Measurements from ENCODE around the gene PRIM1.

The PRIM1 gene

GRCh38 chr12:56719056-56719455 is 33.1 kb downstream of the PRIM1 start:
- CTCF ChIA-PET, result interaction anchor here (1.0 kb wide), 1 partner anchor 286 kb away, joined by 4 read pairs; no protein-coding TSS in a partner anchor
- H3K36me3 ChIP-seq (ENCODE audit: control insufficient read depth in 2 of 2, insufficient read depth in 1 of 2, low read length in 2 of 2), result peaks cover 28 to 86% of the 10 kb centered on the region in 2 experiments
- POLR2A ChIA-PET, result interaction anchor here (0.6 to 7.1 kb wide), 5 partner anchors 9 to 34 kb away, joined by 3 to 53 read pairs (median 4); partner anchors contain the start of gene PTGES3

GRCh38 chr12:56718636-56719035 is 33.5 kb downstream of the PRIM1 start:
- H3K4me1 ChIP-seq (ENCODE audit: control insufficient read depth, insufficient read depth, low read length), result peaks cover 10% of the 10 kb centered on the region; the same call in 1 of the 2 replicates
- CTCF ChIA-PET, result interaction anchor here (0.6 kb wide), 1 partner anchor 494 kb away, joined by 3 read pairs; no protein-coding TSS in a partner anchor
- TF ChIP-seq ZFP41 (tag by site-specific recombination; IDR thresholded peaks at IDR 0.05; ENCODE audit: borderline replicate concordance) (no peak), ZNF768 (tag by site-specific recombination; IDR thresholded peaks at IDR 0.05) (no peak), ZNF521 (tag by site-specific recombination; IDR thresholded peaks at IDR 0.05) (no peak), PATZ1 (tag by site-specific recombination; IDR thresholded peaks at IDR 0.05) (0 out of 2 replicates have a peak, but pooled peaks have one; percentile 16), OVOL3 (tag by site-specific recombination; IDR thresholded peaks at IDR 0.05) (no peak), ZNF394 (tag by site-specific recombination; IDR thresholded peaks at IDR 0.05; ENCODE audit: borderline replicate concordance) (peak; percentile 74), GLIS2 (tag by site-specific recombination; IDR thresholded peaks at IDR 0.05) (peak; percentile 38; the same call in 1 of the 2 replicates)
- H3K36me3 ChIP-seq (ENCODE audit: control insufficient read depth in 2 of 2, insufficient read depth in 1 of 2, low read length in 2 of 2), result peaks cover 32 to 86% of the 10 kb centered on the region in 2 experiments
- H3K4me3 ChIP-seq (ENCODE audit: low read depth, low read length), result no peak overlapping the region
- peak overlapping the region; percentile 44; the same call in 1 of the 2 replicates for H3K27ac ChIP-seq (ENCODE audit: extremely low read depth, low read depth, low read length)
- no peaks in the 10 kb centered on the region for H3K9me3 ChIP-seq (ENCODE audit: control insufficient read depth, insufficient read depth, low read depth, low read length)
- POLR2A ChIA-PET, result interaction anchor here (0.6 to 7.1 kb wide), 5 partner anchors 9 to 102 kb away, joined by 3 to 53 read pairs (median 4); partner anchors contain the start of gene PTGES3

More at GRCh38 chr12:56719056-56719455, 33.1 kb downstream of the PRIM1 start:
- Histone ChIP-seq H3K4me1 (ENCODE audit: control insufficient read depth, insufficient read depth, low read length) (peaks cover 10% of the 10 kb centered on the region; the same call in 1 of the 2 replicates), H3K4me3 (ENCODE audit: low read depth, low read length) (no peak overlapping the region), H3K27ac (ENCODE audit: extremely low read depth, low read depth, low read length) (peak overlapping the region; percentile 44; the same call in 1 of the 2 replicates), H3K9me3 (ENCODE audit: control insufficient read depth, insufficient read depth, low read depth, low read length) (no peaks in the 10 kb centered on the region)
- TF ChIP-seq SCRT1 (tag by site-specific recombination; IDR thresholded peaks at IDR 0.05; ENCODE audit: borderline replicate concordance), result peak; percentile 89
- TF ChIP-seq AEBP2 (tag by site-specific recombination; IDR thresholded peaks at IDR 0.05; ENCODE audit: borderline replicate concordance), result no peak
- no peak for TF ChIP-seq ZNF433 (tag by site-specific recombination; IDR thresholded peaks at IDR 0.05; ENCODE audit: low read depth)
- no peak for TF ChIP-seq TRIM28 (IDR thresholded peaks at IDR 0.05; ENCODE audit: borderline replicate concordance, low read length)
- peak; percentile 98 for TF ChIP-seq SCRT2 (tag by site-specific recombination; IDR thresholded peaks at IDR 0.05)
- no peak for TF ChIP-seq ZNF354C (tag by site-specific recombination; IDR thresholded peaks at IDR 0.05; ENCODE audit: borderline replicate concordance, low read depth)
- TF ChIP-seq EGR2 (tag by site-specific recombination; IDR thresholded peaks at IDR 0.05; ENCODE audit: low read depth), result no peak

- no peak for TF ChIP-seq HOXC10 (CRISPR knock-in tag; IDR thresholded peaks at IDR 0.05)
- TF ChIP-seq ZNF830 (tag by site-specific recombination; IDR thresholded peaks at IDR 0.05; ENCODE audit: low read depth), result no peak
- no peak for TF ChIP-seq ZNF747 (tag by site-specific recombination; IDR thresholded peaks at IDR 0.05)
- no peak for TF ChIP-seq ZNF292 (tag by site-specific recombination; IDR thresholded peaks at IDR 0.05; ENCODE audit: borderline replicate concordance, low read depth)
- TF ChIP-seq ZNF266 (tag by site-specific recombination; IDR thresholded peaks at IDR 0.05; ENCODE audit: low read depth), result no peak
- TF ChIP-seq PRDM1 (tag by site-specific recombination; IDR thresholded peaks at IDR 0.05), result no peak
- no peak for TF ChIP-seq IKZF3 (tag by site-specific recombination; IDR thresholded peaks at IDR 0.05)
- no peak for TF ChIP-seq ZNF660 (tag by site-specific recombination; IDR thresholded peaks at IDR 0.05)
- TF ChIP-seq ZNF23 (tag by site-specific recombination; IDR thresholded peaks at IDR 0.05; ENCODE audit: borderline replicate concordance), result no peak
- TF ChIP-seq GLI2 (tag by site-specific recombination; IDR thresholded peaks at IDR 0.05; ENCODE audit: borderline replicate concordance, low read depth), result no peak
- no peak for TF ChIP-seq ZNF501 (tag by site-specific recombination; IDR thresholded peaks at IDR 0.05)
- no peak for TF ChIP-seq ZNF157 (tag by site-specific recombination; IDR thresholded peaks at IDR 0.05)
- TF ChIP-seq ZNF768 (tag by site-specific recombination; IDR thresholded peaks at IDR 0.05), result no peak
- no peak for TF ChIP-seq ZNF366 (tag by site-specific recombination; conservative IDR thresholded peaks at IDR 0.05)
- Histone ChIP-seq H3K36me3 (ENCODE audit: control insufficient read depth in 2 of 2, insufficient read depth in 1 of 2, low read length in 2 of 2) (peaks cover 37 to 86% of the 10 kb centered on the region in 2 experiments), H3K4me3 (ENCODE audit: low read depth, low read length) (no peak overlapping the region), H3K9me3 (ENCODE audit: control insufficient read depth, insufficient read depth, low read depth, low read length) (no peaks in the 10 kb centered on the region), H3K27ac (ENCODE audit: extremely low read depth, low read depth, low read length) (no peak overlapping the region), H3K4me1 (ENCODE audit: control insufficient read depth, insufficient read depth, low read length) (peaks cover 10% of the 10 kb centered on the region; the same call in 1 of the 2 replicates)
- CTCF ChIA-PET, result interaction anchor here (0.6 kb wide), 1 partner anchor 495 kb away, joined by 3 read pairs; no protein-coding TSS in a partner anchor
- POLR2A ChIA-PET, result interaction anchor here (0.6 to 7.1 kb wide), 6 partner anchors 8 to 101 kb away, joined by 3 to 53 read pairs (median 4); partner anchors contain the start of gene PTGES3
Measured at GRCh38 chr12:56718149-56718548, 34.0 kb downstream of the PRIM1 start.
